GM18526 (cell line): ENCODE measurements around the gene RIPPLY1.

ENCODE experiments used
- POLR2A ChIP-seq: IDR thresholded peaks from 3 replicates; pipeline ENCODE4 v1.6.1; 2011; ENCODE audit not compliant: insufficient read length; ENCODE audit errors: extremely low read depth

The RIPPLY1 gene, protein sequence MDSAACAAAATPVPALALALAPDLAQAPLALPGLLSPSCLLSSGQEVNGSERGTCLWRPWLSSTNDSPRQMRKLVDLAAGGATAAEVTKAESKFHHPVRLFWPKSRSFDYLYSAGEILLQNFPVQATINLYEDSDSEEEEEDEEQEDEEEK

DNA sequence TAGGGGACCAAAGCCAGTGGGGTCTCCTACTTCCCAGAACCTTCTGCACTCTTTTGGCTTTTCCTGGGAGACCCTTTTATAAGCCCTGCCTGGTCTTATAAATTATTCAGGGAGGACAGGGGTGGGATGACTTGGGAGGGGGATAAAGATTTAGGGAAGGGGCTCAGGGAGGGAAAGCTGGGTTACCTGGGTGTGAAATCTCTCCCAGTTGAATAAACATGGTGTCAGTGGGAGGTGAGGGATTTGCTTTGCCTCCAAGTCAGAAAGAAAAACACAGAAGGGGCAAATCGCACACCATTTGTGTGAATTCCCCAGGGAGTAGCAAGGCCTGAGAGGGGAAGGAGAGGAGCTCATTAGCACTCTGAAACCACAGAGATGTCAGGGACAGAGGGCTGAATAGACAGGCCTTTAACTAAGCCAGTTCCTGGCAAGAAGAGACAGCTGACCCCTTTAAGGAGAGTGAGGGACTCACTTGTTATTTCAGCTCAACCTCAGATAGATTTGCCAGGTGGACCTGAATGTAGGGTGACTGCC lies at the start of gene RIPPLY1:
RIPPLY1 (minus strand) TSS at position 51 of the 534 bp plus-strand sequence. CDS start 54 bp downstream, outside the sequence.
- TF ChIP-seq POLR2A = no peak

DNA sequence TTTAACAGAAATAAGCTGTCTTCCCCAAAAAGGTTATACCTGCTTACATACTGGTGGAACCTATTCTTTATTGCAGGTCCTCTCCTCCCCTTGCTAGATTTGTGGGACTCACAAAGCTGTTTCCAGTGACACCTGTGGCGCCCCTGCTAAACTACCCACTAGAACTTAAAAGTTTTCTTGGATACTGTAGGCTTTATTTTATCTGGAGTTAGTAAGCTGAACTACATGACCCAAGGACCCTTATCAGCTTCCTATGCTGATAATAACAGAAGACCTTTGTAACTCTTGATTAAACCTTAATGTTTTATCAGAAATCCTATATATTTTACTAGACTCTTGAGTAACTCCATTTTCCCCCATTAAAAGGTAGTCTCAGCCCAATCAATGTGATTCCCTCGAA lies 49.4 kb upstream of the RIPPLY1 start:
- no peak for TF ChIP-seq POLR2A

DNA sequence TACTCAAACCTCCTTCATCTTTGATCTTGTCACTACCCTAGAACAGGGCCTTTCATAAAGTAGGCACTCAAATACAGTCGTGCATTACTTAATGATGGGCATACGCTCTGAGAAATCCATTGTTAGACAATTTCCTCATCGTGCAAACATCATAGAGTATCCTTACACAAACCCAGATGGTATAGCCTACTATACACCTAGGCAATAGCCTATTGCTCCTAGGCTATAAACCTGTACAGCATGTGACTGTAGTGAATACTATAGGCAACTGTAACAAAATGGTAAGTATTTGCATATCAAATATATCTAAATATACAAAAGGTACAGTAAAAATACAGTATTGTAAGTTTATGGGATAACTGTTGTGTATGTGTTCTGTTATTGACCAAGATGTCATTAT lies 48.9 kb upstream of the RIPPLY1 start:
- TF ChIP-seq POLR2A = no peak

DNA sequence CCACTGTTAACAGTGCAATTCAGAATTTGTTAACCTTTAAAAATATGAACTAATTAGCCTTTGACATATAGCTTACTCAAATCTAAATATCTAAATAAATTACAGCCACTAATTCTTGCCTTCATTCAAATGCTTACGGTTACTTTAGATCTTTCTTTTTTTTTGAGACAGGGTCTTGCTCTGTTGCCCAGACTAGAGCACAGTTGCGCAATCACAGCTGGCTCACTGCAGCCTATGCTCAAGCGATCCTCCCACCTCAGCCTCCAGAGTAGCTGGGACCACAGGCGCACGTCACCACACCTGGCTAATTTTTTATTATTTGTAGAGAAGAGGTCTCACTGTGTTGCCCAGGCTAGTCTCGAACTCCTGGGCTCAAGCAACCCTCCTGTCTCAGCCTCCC lies 48.1 kb upstream of the RIPPLY1 start:
- no peak for TF ChIP-seq POLR2A

DNA sequence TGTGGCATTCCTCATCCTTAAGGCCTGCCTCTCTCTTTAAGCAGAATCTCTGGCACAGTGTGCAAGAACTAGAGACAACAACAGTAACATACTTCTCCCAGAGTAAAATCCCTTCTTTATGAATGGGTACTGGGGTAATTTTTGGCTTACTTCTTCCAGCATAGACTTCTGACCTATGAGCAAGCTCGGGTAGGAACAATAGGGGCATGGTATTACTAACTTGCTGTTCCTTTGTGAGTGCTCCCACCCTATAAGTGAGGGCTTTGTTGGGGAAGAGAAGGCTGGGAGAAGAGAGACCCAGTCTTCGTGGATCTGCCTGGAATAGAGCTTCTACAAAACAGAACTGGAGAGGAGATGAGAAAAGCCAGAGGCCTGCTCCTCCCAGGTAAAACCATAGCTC lies 47.2 kb upstream of the RIPPLY1 start:
- TF ChIP-seq POLR2A = no peak

DNA sequence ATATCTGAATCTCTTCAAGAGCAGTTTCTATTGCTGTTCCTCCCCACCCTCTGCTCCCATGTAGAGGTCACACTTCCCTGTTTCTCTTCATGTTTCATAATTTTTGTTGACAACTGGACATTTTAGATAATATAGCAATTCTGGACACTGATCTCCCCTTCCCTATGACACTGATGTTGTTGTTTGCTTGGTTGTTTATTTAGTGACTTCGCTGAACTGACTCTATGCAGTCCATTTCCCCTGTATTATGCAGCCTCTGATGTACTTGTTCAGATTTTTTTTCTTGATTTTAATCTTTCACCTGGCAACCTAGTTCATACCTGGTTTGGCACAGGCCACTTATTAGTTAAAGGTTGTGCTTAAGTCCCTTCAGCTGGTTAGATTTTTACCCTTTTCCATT lies 46.2 kb upstream of the RIPPLY1 start:
- TF ChIP-seq POLR2A = no peak

DNA sequence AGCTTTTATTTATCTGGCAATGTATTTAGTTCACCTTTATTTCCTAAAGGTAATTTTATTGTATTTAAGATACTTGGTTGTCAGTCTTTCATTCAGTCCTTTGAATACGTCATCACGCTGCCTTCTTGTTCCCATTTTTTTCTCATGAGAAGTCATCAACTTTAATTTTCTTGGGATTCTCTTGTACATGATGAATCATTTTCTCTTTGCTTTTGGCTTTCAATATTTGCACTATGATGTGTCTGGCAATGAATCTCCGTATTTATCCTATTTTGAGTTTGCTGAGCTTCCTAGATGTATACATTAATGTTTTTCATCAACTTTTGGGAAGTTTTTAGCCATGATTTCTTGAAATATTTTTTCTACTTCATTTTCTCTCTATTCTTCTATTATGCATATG lies 45.5 kb upstream of the RIPPLY1 start:
- TF ChIP-seq POLR2A = no peak

DNA sequence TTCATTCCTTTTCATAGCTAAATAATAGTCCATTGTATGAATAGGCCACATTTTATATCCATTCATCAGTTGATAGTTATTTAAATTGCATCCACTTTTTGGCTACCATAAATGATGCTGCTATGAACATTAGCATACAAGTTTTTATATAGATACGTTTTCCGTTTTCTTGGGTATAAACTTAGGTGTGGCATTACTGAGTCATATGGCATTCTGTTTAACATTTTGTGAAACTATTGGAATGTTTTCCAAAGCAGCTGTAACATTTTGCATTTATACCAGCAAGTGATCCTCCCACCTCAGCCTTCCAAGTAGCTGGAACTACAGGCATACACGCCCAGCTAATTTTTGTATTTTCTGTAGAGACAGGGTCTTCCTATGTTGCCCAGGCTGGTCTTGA lies 43.3 kb upstream of the RIPPLY1 start:
- no peak for TF ChIP-seq POLR2A

DNA sequence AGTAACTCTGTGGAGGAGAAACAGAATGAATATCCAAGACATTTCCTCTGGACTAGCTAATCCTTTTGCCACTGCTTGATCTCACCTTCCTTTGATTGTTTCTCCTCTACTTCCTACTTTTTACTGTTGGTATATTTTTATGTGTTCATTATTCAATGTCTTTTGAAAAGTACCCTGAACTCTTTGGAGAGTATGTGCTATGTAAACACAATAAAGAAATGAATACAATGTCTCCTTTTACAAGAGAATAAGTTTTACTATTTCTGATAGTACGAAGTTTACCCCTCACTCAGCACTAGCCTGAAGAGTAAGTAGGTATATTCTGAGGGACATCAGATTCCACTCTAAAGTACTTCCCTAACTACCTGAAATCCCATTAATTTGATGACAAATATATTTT lies 36.9 kb upstream of the RIPPLY1 start:
- TF ChIP-seq POLR2A = no peak

DNA sequence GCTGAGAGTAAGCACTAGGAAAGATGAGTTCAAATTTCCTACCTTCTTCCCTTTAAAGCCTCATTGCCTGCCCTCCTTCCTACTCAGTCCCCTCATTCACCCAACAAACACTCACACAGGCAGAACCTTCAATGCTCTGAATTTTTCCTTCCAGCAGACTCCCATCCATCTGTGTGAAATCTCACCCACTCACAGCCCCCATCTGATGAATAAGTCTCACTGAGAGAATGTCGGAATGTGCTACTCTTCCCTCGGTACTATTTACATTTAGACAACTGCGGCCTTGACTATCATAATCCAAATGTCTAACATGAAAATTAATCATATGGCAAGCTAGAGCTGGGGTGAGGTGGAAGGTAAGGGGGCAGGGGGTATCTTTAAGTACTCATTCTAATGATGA lies 36.4 kb upstream of the RIPPLY1 start:
- TF ChIP-seq POLR2A = no peak

DNA sequence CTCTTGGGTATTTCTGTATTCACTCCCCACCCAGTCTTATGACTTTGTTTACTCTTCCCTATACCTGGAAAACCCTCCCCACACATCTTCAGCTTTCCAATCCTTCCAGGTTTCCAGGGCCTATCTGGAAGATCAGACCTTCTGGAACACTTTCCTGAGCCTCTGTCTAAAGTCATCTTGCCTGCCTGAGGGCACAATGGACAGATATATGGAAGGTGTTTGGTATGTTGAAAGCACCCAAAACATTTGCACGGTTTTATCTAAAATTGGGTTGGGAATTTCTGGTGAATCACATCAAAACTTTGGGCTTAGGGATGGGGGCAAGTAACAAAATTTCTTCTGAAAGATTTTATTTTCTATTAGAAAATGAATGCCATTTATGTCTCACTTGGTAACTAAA lies 33.1 kb upstream of the RIPPLY1 start:
- no peak for TF ChIP-seq POLR2A

DNA sequence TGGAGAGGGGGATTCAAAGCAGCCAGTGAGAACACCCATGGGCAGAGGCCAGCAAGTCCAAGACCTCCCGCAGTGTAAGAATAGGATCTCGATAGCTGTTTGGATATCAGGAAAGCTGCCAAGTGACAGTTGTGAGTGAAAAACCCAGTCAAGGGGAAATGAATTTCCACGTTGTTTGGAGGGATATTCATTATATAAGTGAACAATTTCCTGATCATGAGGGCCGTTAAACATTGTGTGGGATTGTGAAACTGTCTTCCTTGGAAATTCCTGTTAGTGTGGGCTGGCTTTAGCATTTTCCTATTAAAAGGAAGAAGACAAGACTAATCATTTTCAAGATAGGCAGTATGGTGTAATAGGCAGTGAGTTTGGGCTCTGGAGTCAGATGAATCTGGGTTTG lies 32.0 kb upstream of the RIPPLY1 start:
- TF ChIP-seq POLR2A = no peak

DNA sequence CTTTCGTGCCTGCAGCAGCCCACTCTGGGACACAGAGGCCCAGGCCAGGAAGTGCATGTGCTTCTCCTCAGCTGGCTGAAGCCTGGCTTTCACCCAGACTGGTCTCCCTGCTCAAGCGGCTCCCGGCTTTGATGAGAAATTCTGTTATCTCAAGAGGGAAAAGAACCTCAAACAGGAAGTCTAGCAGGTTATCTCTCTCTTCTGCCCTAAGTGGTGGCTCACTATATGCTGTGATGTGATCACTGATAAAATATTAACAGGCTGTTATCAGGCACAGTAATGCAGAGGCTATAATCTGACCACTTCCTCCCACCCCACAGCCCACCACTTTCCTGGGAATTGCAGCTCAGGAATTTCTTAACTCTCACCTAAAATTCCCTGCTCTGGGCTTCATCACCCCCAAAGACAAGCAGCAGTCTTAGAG lies 30.4 kb upstream of the RIPPLY1 start:
- TF ChIP-seq POLR2A = no peak

DNA sequence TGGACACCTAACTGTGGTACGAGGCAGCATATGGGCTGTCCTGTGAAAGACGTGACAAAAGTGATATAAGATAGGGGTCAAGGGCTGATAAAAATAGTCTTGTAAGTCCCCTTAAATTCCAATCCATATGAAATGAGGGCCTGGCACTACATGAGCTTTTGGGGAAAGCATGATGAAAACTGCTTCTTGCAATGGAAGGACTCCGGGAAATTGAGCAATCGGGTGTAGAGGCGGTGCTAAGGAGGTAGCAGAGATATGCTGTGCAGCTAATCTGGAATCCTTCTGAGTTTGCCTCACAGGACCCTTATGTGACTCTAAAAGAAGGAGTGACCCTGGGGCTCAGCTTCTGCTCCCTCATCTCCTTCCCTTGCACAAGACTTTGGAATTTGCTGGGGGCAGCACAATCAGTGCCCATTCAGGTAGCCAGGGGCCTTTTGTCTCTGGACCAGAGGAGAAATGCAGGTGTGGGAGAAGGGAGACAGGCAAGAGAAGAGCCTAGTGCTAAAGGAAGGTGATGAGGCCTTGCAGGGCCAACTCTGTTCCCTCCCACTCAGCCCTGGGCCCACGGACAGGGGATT lies 29.9 kb upstream of the RIPPLY1 start:
- TF ChIP-seq POLR2A = no peak

DNA sequence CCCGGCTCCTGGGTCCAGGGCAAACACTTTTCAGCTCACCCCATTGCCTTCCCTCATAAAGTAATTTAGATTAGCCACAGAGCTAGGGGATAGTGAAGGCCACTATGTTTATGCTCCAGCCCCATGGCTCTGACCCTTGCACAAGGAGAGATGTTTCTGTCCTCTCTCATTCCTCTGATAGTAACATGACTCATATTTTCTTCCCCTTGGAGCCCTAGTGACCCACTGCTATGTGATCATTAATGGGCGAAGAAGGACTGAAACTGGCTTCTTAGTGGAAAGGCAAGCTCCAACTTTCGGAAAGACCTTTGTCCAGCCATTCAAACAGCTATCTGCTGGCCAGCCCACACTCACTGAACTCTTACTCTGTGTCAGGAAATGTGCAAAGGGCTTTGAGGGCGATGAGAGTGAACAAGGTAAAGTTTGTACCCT lies 29.4 kb upstream of the RIPPLY1 start:
- TF ChIP-seq POLR2A = no peak

DNA sequence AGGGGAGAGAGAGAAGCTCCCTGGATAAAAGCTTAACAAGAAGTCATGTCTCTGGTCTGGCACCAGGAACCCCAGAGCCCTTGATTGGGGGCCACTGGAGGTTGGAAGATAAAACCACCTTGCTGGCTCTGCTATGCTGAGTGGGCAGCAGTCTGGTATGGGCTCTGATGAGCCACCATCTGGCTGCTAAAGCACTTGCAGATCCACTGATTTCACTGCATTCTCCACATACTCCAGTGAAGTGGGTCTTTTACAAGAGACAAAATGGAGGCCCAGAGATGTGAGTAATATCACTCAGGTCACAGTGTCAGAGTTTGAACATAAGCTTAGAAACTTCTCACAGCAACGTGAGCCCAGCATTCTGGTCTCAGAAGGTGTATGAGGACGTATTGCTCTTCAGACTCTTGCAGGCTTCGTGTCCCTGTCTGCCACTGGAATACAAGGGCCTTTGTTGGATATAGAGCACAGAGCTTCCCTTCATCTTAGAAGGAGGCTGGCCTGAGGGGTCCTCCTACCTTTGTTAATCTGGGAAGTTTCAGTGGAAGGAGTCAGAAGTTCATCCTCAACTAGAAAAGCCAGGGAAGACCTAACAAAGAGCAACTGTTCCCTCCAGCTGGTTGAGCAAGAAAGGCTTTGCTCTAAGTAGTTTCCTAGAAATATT lies 28.8 kb upstream of the RIPPLY1 start:
- TF ChIP-seq POLR2A = no peak
